HG03039 (cell line): ENCODE measurements around the gene TMEM184A.
"Not testable (repeated sequence)": the region's sequence is repeated elsewhere in the genome, so short reads cannot be mapped to it uniquely, and the experiment has no call there.

Source experiments
- ATAC-seq: cut with Tn5 transposase; IDR thresholded peaks from one replicate; pipeline ENCODE4 v1.9.1; 2021; ENCODE audit warnings: mild to moderate bottlenecking, moderate library complexity; ENCODE audit not compliant: unreplicated experiment

The TMEM184A gene

GRCh38 chr7:1529383-1530116 is 26.5 kb downstream of the TMEM184A start:
- no peak for ATAC-seq

GRCh38 chr7:1526271-1526754 is 29.7 kb downstream of the TMEM184A start:
- ATAC-seq: no peak

- ATAC-seq: no peak
These were observed 30.6 kb downstream of the TMEM184A start for GRCh38 chr7:1525409-1525808.

- no peak for ATAC-seq
These were observed 32.2 kb downstream of the TMEM184A start for GRCh38 chr7:1523844-1524243.

DNA sequence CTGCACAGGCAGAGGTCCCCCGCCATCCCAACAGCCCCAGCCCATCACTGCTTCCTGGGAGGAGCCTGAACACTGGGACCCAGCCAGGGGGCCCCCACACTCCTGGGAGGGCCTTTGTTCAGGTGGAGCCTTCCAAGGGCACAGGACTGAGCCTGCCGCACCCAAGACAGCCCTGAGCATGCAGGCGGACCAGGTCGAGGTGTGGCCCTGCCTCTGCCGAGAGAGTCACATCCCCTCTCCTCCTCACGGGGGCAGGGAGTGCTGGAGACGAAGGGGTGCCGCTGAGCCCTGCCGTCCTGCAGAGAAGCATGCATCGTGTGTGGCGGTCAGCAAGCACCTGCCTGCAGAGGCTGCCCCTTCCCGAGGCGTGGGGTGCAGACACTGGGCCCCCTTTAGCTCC is 32.8 kb downstream of the TMEM184A start:
- ATAC-seq: no peak

DNA sequence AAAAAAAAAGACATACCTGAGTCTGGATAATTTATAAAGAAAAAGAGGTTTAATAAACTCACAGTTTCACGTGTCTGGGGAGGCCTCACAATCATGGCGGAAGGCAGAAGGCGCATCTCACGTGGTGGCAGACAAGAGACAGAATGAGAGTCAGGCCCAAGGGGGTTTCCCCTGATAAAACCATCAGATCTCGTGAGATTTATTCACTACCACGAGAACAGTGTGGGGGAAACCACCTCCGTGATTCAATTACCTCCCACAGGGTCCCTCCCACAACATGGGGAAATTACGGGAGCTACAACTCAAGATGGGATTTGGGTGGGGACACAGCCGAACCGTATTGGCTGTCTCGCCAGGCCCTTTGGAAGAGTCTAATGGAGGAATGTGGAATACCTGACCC is 34.5 kb downstream of the TMEM184A start:
- ATAC-seq: no peak

- no peak for ATAC-seq
These were observed 35.3 kb downstream of the TMEM184A start for GRCh38 chr7:1520539-1521234.

- not testable (repeated sequence) for ATAC-seq
These were observed 36.6 kb downstream of the TMEM184A start for GRCh38 chr7:1519322-1519922.

- ATAC-seq: no peak
These were observed 39.3 kb downstream of the TMEM184A start for GRCh38 chr7:1516586-1517251.

DNA sequence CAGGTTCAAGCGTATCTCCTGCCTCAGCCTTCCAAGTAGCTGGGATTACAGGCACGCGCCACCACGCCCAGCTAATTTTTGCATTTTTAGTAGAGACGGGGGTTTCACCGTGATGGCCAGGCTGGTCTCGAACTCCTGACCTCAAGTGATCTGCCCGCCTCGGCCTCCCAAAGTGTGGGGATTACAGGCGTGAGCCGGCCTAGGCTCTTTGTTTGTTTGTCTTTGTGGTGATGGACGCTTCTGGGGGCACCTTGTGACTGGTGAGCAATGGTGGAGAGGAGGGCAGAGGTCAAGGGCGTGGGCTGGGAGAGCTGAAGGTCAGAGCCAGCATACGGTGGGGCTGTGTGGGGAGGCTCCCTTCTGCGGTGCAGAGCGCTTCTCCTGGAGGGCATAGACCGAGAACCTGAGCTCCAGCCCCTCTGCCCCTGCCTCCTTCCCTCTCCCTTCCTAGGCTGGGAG is 40.5 kb downstream of the TMEM184A start:
- ATAC-seq: not testable (repeated sequence)

GRCh38 chr7:1514995-1515401 is 41.0 kb downstream of the TMEM184A start:
- ATAC-seq: no peak

DNA sequence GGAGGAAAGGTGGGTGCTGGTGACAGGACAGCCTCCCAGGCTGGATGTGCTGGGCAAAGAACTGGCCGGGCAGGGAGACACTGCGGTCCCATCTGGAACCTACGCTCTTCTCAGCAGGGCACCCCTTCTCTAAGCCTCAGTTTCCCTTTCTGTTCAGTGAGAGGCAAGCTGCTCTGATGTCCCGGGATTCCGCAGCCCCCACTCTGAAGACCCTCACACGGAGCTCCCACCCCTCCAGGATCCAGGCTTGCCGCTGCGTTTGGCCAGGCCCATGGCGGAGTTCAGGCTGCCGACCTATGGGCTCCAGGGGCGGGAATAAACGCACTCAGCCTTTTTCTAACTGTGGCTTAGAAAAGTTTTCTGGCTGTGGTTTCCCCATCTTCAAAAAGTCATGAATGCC is 41.6 kb downstream of the TMEM184A start:
- ATAC-seq: no peak

DNA sequence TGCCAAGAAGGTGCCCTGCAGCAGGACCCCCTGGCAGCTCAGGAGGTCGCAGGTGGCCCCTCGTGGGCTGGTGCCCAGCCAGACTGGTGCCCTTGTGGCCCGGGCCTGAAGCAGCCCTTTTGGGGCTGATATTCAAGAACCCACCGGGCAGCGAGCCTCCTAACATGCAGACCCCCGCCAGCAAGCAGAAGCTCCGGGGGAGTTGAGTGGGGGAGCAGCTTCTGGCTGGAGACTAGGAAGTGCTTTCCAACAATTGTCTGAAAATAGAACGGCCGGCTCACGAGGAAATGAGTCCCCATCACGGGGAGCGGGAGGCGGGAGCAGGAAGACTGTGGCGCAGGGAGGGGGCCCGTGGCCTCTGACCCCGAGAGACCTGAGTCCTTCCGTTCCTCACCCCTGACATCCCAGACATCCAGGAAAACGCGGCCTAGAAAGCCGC is 42.3 kb downstream of the TMEM184A start:
- ATAC-seq: no peak

DNA sequence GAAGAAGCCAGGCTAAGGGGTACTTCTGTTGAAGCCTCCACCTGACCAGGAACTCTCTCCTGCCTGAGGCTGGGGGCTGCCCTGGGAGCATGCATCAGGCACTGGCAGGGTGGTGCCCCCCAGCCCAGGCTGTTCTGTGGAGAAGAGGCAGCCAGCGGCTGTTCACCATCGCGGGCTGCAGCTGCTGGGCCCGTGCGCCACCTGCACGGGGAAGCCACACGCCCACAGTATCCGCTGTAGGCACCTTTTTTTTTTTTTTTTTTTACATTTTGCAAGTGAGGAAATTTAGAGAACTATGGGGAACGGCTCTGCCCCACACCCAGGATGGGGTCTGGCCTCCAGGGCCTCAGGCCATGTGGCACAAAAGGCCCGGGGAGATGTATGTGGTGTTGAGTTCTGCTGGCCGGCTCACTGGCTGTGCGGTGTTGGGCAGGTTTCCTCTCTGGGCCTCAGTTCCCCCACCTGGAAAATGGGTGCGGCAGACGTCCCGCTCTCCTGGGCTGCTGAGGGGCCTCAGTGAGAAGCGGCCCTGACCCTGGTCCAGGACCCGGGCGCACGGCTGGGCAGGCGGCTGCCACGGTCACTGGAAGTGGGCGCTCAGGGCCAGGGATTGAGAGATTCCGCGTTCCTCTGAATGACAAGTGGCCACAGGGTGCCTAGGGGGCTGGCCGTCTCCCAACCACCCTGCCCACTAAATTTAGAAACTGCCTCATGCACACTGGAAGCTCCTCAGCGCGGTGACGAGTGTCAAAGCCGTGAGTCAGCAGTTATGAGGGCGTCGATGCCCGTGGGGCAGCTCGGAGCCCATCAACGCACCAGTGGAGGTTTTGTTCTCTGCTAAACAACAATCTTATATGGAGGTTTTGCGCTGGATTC is 43.0 kb downstream of the TMEM184A start:
- no peak for ATAC-seq

- ATAC-seq: no peak
These were observed 44.3 kb downstream of the TMEM184A start for GRCh38 chr7:1511444-1512422.

DNA sequence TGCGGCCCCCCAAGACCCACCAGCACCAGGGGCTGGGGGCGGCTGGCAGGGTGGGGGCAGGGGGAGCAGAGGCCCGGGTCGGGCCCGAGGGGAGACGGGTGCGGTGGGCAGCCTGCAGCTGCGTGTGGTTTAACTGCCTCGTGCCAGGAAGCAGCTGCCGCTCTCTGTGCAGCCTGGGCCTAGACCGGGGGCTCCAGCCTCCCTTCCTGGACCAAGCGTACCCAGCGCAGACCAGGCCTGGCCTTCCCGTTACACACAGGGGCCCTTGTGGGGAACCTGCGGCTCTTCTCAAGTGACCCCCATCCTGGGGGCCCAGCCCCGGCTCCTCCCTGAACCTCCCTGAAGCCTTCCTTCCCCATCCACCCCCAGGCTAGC is 45.2 kb downstream of the TMEM184A start:
- no peak for ATAC-seq

GRCh38 chr7:1509226-1509625 is 46.8 kb downstream of the TMEM184A start:
- no peak for ATAC-seq

- ATAC-seq: no peak
These were observed 47.7 kb downstream of the TMEM184A start for GRCh38 chr7:1508277-1508758.
